HepG2 (cell line): Measurements from ENCODE around the gene SLC43A3. TPM values are rescaled to one million over a fixed set of nuclear protein-coding genes. Genes with fewer than 3 reads are reported as not detected.

Source experiments
- AGO1 ChIP-seq: fragments of 200-400 bp; formaldehyde crosslinking; IDR thresholded peaks from 2 replicates; pipeline ENCODE4 v1.6.1; 2017; ENCODE audit warnings: mild to moderate bottlenecking, low read depth, low read length, moderate library complexity; ENCODE audit not compliant: poor library complexity, severe bottlenecking
- CC2D1A ChIP-seq: sonication (generic); formaldehyde crosslinking; IDR thresholded peaks from 2 replicates; pipeline ENCODE4 v1.8.1; 2023; ENCODE audit warnings: mild to moderate bottlenecking, missing genetic modification reagents
- GFI1 ChIP-seq: sonication (generic); formaldehyde crosslinking; IDR thresholded peaks from 2 replicates; pipeline ENCODE4 v1.5.0; 2020; ENCODE audit warnings: missing genetic modification reagents, mild to moderate bottlenecking, borderline replicate concordance
- KLF12 ChIP-seq: sonication (generic); formaldehyde crosslinking; IDR thresholded peaks from 2 replicates; pipeline ENCODE4 v1.4.0; 2020; ENCODE audit warnings: missing genetic modification reagents, borderline replicate concordance
- NR0B2 ChIP-seq: sonication (generic); formaldehyde crosslinking; IDR thresholded peaks from 2 replicates; pipeline ENCODE4 v1.4.0; 2020; ENCODE audit warnings: mild to moderate bottlenecking, missing genetic modification reagents
- PITX1 ChIP-seq: sonication (generic); formaldehyde crosslinking; IDR thresholded peaks from 2 replicates; pipeline ENCODE4 v1.5.1; 2020; ENCODE audit warnings: mild to moderate bottlenecking, missing genetic modification reagents
- RBM39 ChIP-seq: fragments of 200-400 bp; formaldehyde crosslinking; IDR thresholded peaks from one replicate; pipeline ENCODE4 v1.6.1; 2018; ENCODE audit warnings: antibody characterized with exemption, mild to moderate bottlenecking, low read depth, low read length; ENCODE audit not compliant: poor library complexity, severe bottlenecking
- TARDBP ChIP-seq: sonication (generic); formaldehyde crosslinking; IDR thresholded peaks from 2 replicates; pipeline ENCODE4 v1.8.0; 2022; ENCODE audit warnings: mild to moderate bottlenecking, missing genetic modification reagents
- ZNF318 ChIP-seq: sonication (generic); formaldehyde crosslinking; IDR thresholded peaks from 2 replicates; pipeline ENCODE4 v1.4.0; 2020; ENCODE audit warnings: mild to moderate bottlenecking, missing genetic modification reagents
- ZNF34 ChIP-seq: sonication (generic); formaldehyde crosslinking; IDR thresholded peaks from 2 replicates; pipeline ENCODE4 v1.4.0; 2020; ENCODE audit warnings: mild to moderate bottlenecking, missing genetic modification reagents, borderline replicate concordance
- ZNF430 ChIP-seq: sonication (generic); formaldehyde crosslinking; IDR thresholded peaks from 2 replicates; pipeline ENCODE4 v1.9.0; 2021; ENCODE audit warnings: mild to moderate bottlenecking, missing genetic modification reagents
- ZNF629 ChIP-seq: sonication (generic); formaldehyde crosslinking; conservative IDR thresholded peaks from 2 replicates; pipeline ENCODE4 v1.5.0; 2020; ENCODE audit warnings: missing genetic modification reagents
- ZNF678 ChIP-seq: sonication (generic); formaldehyde crosslinking; IDR thresholded peaks from 2 replicates; pipeline ENCODE4 v1.4.0; 2020; ENCODE audit warnings: mild to moderate bottlenecking, missing genetic modification reagents
- ZNF800 ChIP-seq: sonication (generic); formaldehyde crosslinking; IDR thresholded peaks from 2 replicates; pipeline ENCODE4 v1.4.0; 2020; ENCODE audit warnings: missing genetic modification reagents
- ZSCAN20 ChIP-seq: sonication (generic); formaldehyde crosslinking; IDR thresholded peaks from 2 replicates; pipeline ENCODE4 v1.4.0; 2020; ENCODE audit warnings: missing genetic modification reagents, mild to moderate bottlenecking, borderline replicate concordance
- polyA plus RNA-seq, 8 experiments: library from polyadenylated mRNA; depleted of rRNA in 3 of 8; stranded (reverse) in 7 of 8; unstranded in 1 of 8; fragments of >200 nt; fragmentation: Illumina TruSeq in 4 of 8; extraction: Trizol in 4 of 8; gene quantifications; 2 replicates each; pipeline versions ENCODE4 v1.2.1 to v1.2.3, GENCODE V29; 2011 to 2016; ENCODE audit warnings: low read depth in 4 of 8, missing spikeins in 1 of 8, mixed read lengths in 1 of 8; ENCODE audit not compliant: insufficient read depth in 1 of 8
- total RNA-seq, 5 experiments: library from RNA; depleted of rRNA; stranded (reverse); fragments of >200 nt; fragmentation: Illumina TruSeq; extraction: Trizol; gene quantifications; 2 replicates each; pipeline ENCODE4 v1.2.3, GENCODE V29; 2016; ENCODE audit warnings: low read depth in 1 of 5

SLC43A3 gene
- total and polyA plus RNA-seq, 2 of the 13 experiments (the other 11 are each of a cell fraction or from before 2014, with no cell fraction given), result 2.6 TPM; not detected in 1

- TF ChIP-seq ZNF34 (CRISPR knock-in tag) (no peak), ZNF678 (CRISPR knock-in tag) (no peak), GFI1 (CRISPR knock-in tag) (0 out of 2 replicates have a peak, but pooled peaks have one; percentile 21), ZNF430 (CRISPR knock-in tag) (no peak), RBM39 (no peak), AGO1 (no peak), TARDBP (CRISPR knock-in tag) (peak; percentile 72), ZNF629 (no peak), ZNF800 (no peak), NR0B2 (CRISPR knock-in tag) (no peak), KLF12 (CRISPR knock-in tag) (no peak), ZNF318 (CRISPR knock-in tag) (no peak), PITX1 (CRISPR knock-in tag) (0 out of 2 replicates have a peak, but pooled peaks have one; percentile 57), ZSCAN20 (CRISPR knock-in tag) (no peak), CC2D1A (CRISPR knock-in tag) (no peak)
These were observed 14.0 kb upstream of the SLC43A3 start (continued) for GRCh38 chr11:57440744-57441414.
